GM19324 (cell line): ENCODE data around the gene MDP1.

Experiments
- ATAC-seq: cut with Tn5 transposase; IDR thresholded peaks from one replicate; pipeline ENCODE4 v1.9.1; 2021; ENCODE audit warnings: mild to moderate bottlenecking, moderate library complexity; ENCODE audit not compliant: unreplicated experiment, low FRiP score

MDP1 gene

GRCh38 chr14:24185026-24185425 lies 30.8 kb downstream of the MDP1 start:
- no peak for ATAC-seq

GRCh38 chr14:24184104-24184970 lies 31.5 kb downstream of the MDP1 start:
- no peak for ATAC-seq

GRCh38 chr14:24183014-24183481 lies 32.8 kb downstream of the MDP1 start:
- no peak for ATAC-seq

- no peak for ATAC-seq
These were observed 33.6 kb downstream of the MDP1 start for GRCh38 chr14:24182110-24182882.

- ATAC-seq = no peak
These were observed 34.3 kb downstream of the MDP1 start for GRCh38 chr14:24181371-24182077.

GRCh38 chr14:24179961-24180796 lies 35.7 kb downstream of the MDP1 start:
- ATAC-seq = no peak

GRCh38 chr14:24179294-24179960 lies 36.4 kb downstream of the MDP1 start:
- ATAC-seq = no peak

GRCh38 chr14:24178399-24179178 lies 37.3 kb downstream of the MDP1 start:
- ATAC-seq = no peak

GRCh38 chr14:24177891-24178290 lies 38.0 kb downstream of the MDP1 start:
- ATAC-seq = no peak

GRCh38 chr14:24177041-24177825 lies 38.6 kb downstream of the MDP1 start:
- no peak for ATAC-seq

GRCh38 chr14:24176599-24176998 lies 39.3 kb downstream of the MDP1 start:
- ATAC-seq = no peak

- ATAC-seq = no peak
These were observed 43.0 kb downstream of the MDP1 start for GRCh38 chr14:24172871-24173281.

- ATAC-seq = no peak
These were observed 43.5 kb downstream of the MDP1 start for GRCh38 chr14:24172261-24172860.

- ATAC-seq = peak; percentile 83
These were observed 44.2 kb downstream of the MDP1 start, which contains the start of gene REC8 for GRCh38 chr14:24171422-24172260. Gene REC8, plus strand, starts transcription at chr14:24172080. Its CDS starts 473 bp downstream, at chr14:24172553.

GRCh38 chr14:24167469-24168114 lies 48.3 kb downstream of the MDP1 start:
- ATAC-seq = no peak

- no peak for ATAC-seq
These were observed 50.1 kb downstream of the MDP1 start for GRCh38 chr14:24165785-24166184.
